ENCODE data around the gene C3.

C3 gene

GRCh38 chr19:6683971-6684370 lies 36.5 kb downstream of the C3 start:
- no peak for TF ChIP-seq CTCF (IDR thresholded peaks at IDR 0.05; ENCODE audit: low read depth, low read length)
- H3K4me3 ChIP-seq (replicated peaks in 1 of 2; ENCODE audit: low read depth in 2 of 2, low read length in 2 of 2), result no peak overlapping the region
- no peak for DNase-seq (ENCODE audit: low read depth in 2 of 2)

- TF ChIP-seq CTCF (IDR thresholded peaks at IDR 0.05; ENCODE audit: low read depth, low read length), result no peak
- no peak for DNase-seq (ENCODE audit: low read depth in 2 of 2)
- H3K4me3 ChIP-seq (replicated peaks in 1 of 2; ENCODE audit: low read depth in 2 of 2, low read length in 2 of 2), result no peak overlapping the region
Measured at GRCh38 chr19:6682607-6683128, 37.8 kb downstream of the C3 start.

- TF ChIP-seq CTCF (IDR thresholded peaks at IDR 0.05; ENCODE audit: low read depth, low read length), result no peak
- peak in 1 of 2 donors; percentile 21 for DNase-seq (ENCODE audit: low read depth in 2 of 2)
- no peak overlapping the region for H3K4me3 ChIP-seq (replicated peaks in 1 of 2; ENCODE audit: low read depth in 2 of 2, low read length in 2 of 2)
Measured at GRCh38 chr19:6680141-6680540, 40.3 kb downstream of the C3 start.

- DNase-seq (ENCODE audit: low read depth in 2 of 2), result no peak
- no peak overlapping the region for H3K4me3 ChIP-seq (replicated peaks in 1 of 2; ENCODE audit: low read depth in 2 of 2, low read length in 2 of 2)
- no peak for TF ChIP-seq CTCF (IDR thresholded peaks at IDR 0.05; ENCODE audit: low read depth, low read length)
Measured at GRCh38 chr19:6679139-6679538, 41.3 kb downstream of the C3 start.

- peak in 1 of 2 donors; percentile 67 for DNase-seq (ENCODE audit: low read depth in 2 of 2)
- TF ChIP-seq CTCF (IDR thresholded peaks at IDR 0.05; ENCODE audit: low read depth, low read length), result no peak
- H3K4me3 ChIP-seq (replicated peaks in 1 of 2; ENCODE audit: low read depth in 2 of 2, low read length in 2 of 2), result no peak overlapping the region
Measured at GRCh38 chr19:6678690-6679109, 41.8 kb downstream of the C3 start.

GRCh38 chr19:6677883-6678689 lies 42.4 kb downstream of the C3 start:
- TF ChIP-seq CTCF (IDR thresholded peaks at IDR 0.05; ENCODE audit: low read depth, low read length), result no peak
- DNase-seq (ENCODE audit: low read depth in 2 of 2), result peak; percentile 46 to 48

More at GRCh38 chr19:6677883-6678689, 42.4 kb downstream of the C3 start:
- no peak overlapping the region for H3K4me3 ChIP-seq (replicated peaks in 1 of 2; ENCODE audit: low read depth in 2 of 2, low read length in 2 of 2)
